ENCODE measurements around the gene RUNX3.

RUNX3 gene

GRCh38 chr1:24878045-24878444 lies 52.0 kb downstream of the RUNX3 start:
- DNase-seq = no peak

GRCh38 chr1:24875991-24876506 lies 54.0 kb downstream of the RUNX3 start:
- DNase-seq = no peak

- DNase-seq = no peak
Observed at GRCh38 chr1:24875257-24875656, 54.8 kb downstream of the RUNX3 start.

GRCh38 chr1:24874611-24875234 lies 55.4 kb downstream of the RUNX3 start:
- DNase-seq = no peak

- no peak for DNase-seq
Observed at GRCh38 chr1:24874056-24874455, 56.0 kb downstream of the RUNX3 start.

GRCh38 chr1:24873148-24873547 lies 56.9 kb downstream of the RUNX3 start:
- DNase-seq = no peak

GRCh38 chr1:24872061-24872850 lies 57.8 kb downstream of the RUNX3 start:
- DNase-seq = no peak

GRCh38 chr1:24871306-24871901 lies 58.7 kb downstream of the RUNX3 start:
- DNase-seq = no peak

GRCh38 chr1:24870551-24871195 lies 59.4 kb downstream of the RUNX3 start:
- DNase-seq = no peak

- no peak for DNase-seq
Observed at GRCh38 chr1:24868016-24868875, 61.8 kb downstream of the RUNX3 start.

GRCh38 chr1:24867084-24867870 lies 62.8 kb downstream of the RUNX3 start:
- no peak for DNase-seq

GRCh38 chr1:24866211-24867083 lies 63.6 kb downstream of the RUNX3 start:
- no peak for DNase-seq

GRCh38 chr1:24865587-24865986 lies 64.5 kb downstream of the RUNX3 start:
- no peak for DNase-seq

GRCh38 chr1:24865168-24865567 lies 64.9 kb downstream of the RUNX3 start:
- no peak for DNase-seq

GRCh38 chr1:24864370-24864777 lies 65.7 kb downstream of the RUNX3 start:
- DNase-seq = no peak

GRCh38 chr1:24862775-24863483 lies 67.1 kb downstream of the RUNX3 start:
- DNase-seq = no peak

- no peak for DNase-seq
Observed at GRCh38 chr1:24861821-24862727, 68.0 kb downstream of the RUNX3 start.

- no peak for DNase-seq
Observed at GRCh38 chr1:24860841-24861240, 69.2 kb downstream of the RUNX3 start.
